IMR-90 (cell line): ENCODE data around the gene COL18A1. TPM values are rescaled to one million over a fixed set of nuclear protein-coding genes. Genes with fewer than 3 reads are reported as not detected.

ENCODE experiments used
- ATAC-seq: fragments of 200-7000 bp; cut with Tn5 transposase; 2 replicates; pipeline ENCODE4 v1.9.1; 2020; ENCODE audit warnings: low read depth, mild to moderate bottlenecking, moderate library complexity
- BruUV-seq: library from RNA; stranded (reverse); fragments of 400-500 nt; replicated peaks from 2 replicates; lab custom pipeline; 2021; lab: Mats Ljungman, UMichigan
- CTCF ChIA-PET: fragments of 300-600 bp; formaldehyde crosslinking; extraction: SDS; loops from one replicate; lab custom pipeline; 2021; ENCODE audit warnings: antibody characterized with exemption; lab: Yijun Ruan, JAX
- POLR2A ChIA-PET: fragments of 300-600 bp; sonication (Branson Sonifier 250); formaldehyde crosslinking; loops from one replicate; lab custom pipeline; 2022; ENCODE audit warnings: antibody characterized with exemption; ENCODE audit not compliant: unreplicated experiment; lab: Charles Lee
- DNase-seq: peaks from one replicate; pipeline ENCODE4 v3.0.0; 2013
- H2AFZ ChIP-seq: replicated peaks from 2 replicates; pipeline ENCODE3; 2013; ENCODE audit warnings: low read length, mild to moderate bottlenecking; ENCODE audit not compliant: poor library complexity
- H2AK5ac ChIP-seq: 2 replicates; pipeline ENCODE4 v1.6.1; 2013; ENCODE audit warnings: low read depth, low read length, inconsistent platforms
- H2AK9ac ChIP-seq: replicated peaks from 2 replicates; pipeline ENCODE3; 2013; ENCODE audit warnings: mild to moderate bottlenecking, low read depth, low read length, moderate library complexity; ENCODE audit not compliant: poor library complexity
- H2BK120ac ChIP-seq: 2 replicates; pipeline ENCODE4 v1.6.1; 2013; ENCODE audit warnings: low read depth, low read length, inconsistent platforms
- H2BK15ac ChIP-seq: 3 replicates; pipeline ENCODE4 v1.6.1; 2013; ENCODE audit warnings: low read depth, low read length, inconsistent platforms
- H2BK20ac ChIP-seq: 2 replicates; pipeline ENCODE4 v1.6.1; 2013; ENCODE audit warnings: low read depth, mild to moderate bottlenecking, inconsistent platforms, low read length, moderate library complexity
- H2BK5ac ChIP-seq: 2 replicates; pipeline ENCODE4 v1.6.1; 2013; ENCODE audit warnings: mild to moderate bottlenecking, low read depth, low read length, inconsistent platforms; ENCODE audit not compliant: poor library complexity, severe bottlenecking
- H3K14ac ChIP-seq: replicated peaks from 2 replicates; pipeline ENCODE4 v1.6.1; 2013; ENCODE audit warnings: low read depth, low read length, inconsistent platforms
- H3K18ac ChIP-seq: 2 replicates; pipeline ENCODE4 v1.6.1; 2013; ENCODE audit warnings: low read depth, low read length, control low read depth
- H3K23ac ChIP-seq: 2 replicates; pipeline ENCODE4 v1.6.1; 2013; ENCODE audit warnings: low read depth, low read length, inconsistent platforms
- H3K27ac ChIP-seq: 2 replicates; pipeline ENCODE4 v1.5.1; 2013; ENCODE audit warnings: mild to moderate bottlenecking, control low read depth, low read length; ENCODE audit not compliant: insufficient read depth
- H3K27me3 ChIP-seq: 2 replicates; pipeline ENCODE4 v1.6.1; 2013; ENCODE audit warnings: low read length; ENCODE audit not compliant: control insufficient read depth, insufficient read depth
- H3K36me3 ChIP-seq: 2 replicates; pipeline ENCODE4 v1.6.1; 2013; ENCODE audit warnings: low read length, mixed read lengths; ENCODE audit not compliant: control insufficient read depth, insufficient read depth
- H3K4ac ChIP-seq: 2 replicates; pipeline ENCODE4 v1.6.1; 2013; ENCODE audit warnings: low read depth, low read length, inconsistent platforms
- H3K4me1 ChIP-seq: 2 replicates; pipeline ENCODE4 v1.6.1; 2013; ENCODE audit warnings: low read length, mixed read lengths; ENCODE audit not compliant: control insufficient read depth, insufficient read depth
- H3K4me2 ChIP-seq: 2 replicates; pipeline ENCODE4 v1.6.1; 2013; ENCODE audit warnings: low read depth, mild to moderate bottlenecking, control low read depth, low read length, moderate library complexity
- H3K4me3 ChIP-seq: 2 replicates; pipeline ENCODE4 v1.5.1; 2013; ENCODE audit warnings: low read depth, mild to moderate bottlenecking, control low read depth, low read length, moderate library complexity; ENCODE audit not compliant: insufficient read depth
- H3K56ac ChIP-seq: 2 replicates; pipeline ENCODE4 v1.6.1; 2013; ENCODE audit warnings: low read length, inconsistent platforms; ENCODE audit not compliant: insufficient read depth; ENCODE audit errors: extremely low read depth
- H3K79me1 ChIP-seq, 2 experiments: 2 replicates each; pipeline ENCODE4 v1.6.1; 2013; ENCODE audit warnings: low read length in 2 of 2, inconsistent platforms in 1 of 2, low read depth in 1 of 2
- H3K9ac ChIP-seq: 2 replicates; pipeline ENCODE4 v1.6.1; 2013; ENCODE audit warnings: low read depth, low read length, control low read depth
- H3K9me1 ChIP-seq: 2 replicates; pipeline ENCODE4 v1.6.1; 2013; ENCODE audit warnings: low read length, inconsistent platforms; ENCODE audit not compliant: insufficient read depth
- H3K9me3 ChIP-seq: 2 replicates; pipeline ENCODE4 v1.6.1; 2013; ENCODE audit warnings: low read length; ENCODE audit not compliant: control insufficient read depth, insufficient read depth
- H4K20me1 ChIP-seq: 2 replicates; pipeline ENCODE4 v1.6.1; 2013; ENCODE audit warnings: low read length, inconsistent platforms; ENCODE audit not compliant: insufficient read depth
- H4K5ac ChIP-seq: 2 replicates; pipeline ENCODE4 v1.6.1; 2013; ENCODE audit warnings: mild to moderate bottlenecking, low read depth, low read length, control low read depth
- H4K8ac ChIP-seq, 2 experiments: 2 replicates each; pipeline ENCODE4 v1.6.1; 2013; ENCODE audit warnings: low read depth in 2 of 2, low read length in 2 of 2, control low read depth in 1 of 2, inconsistent platforms in 1 of 2
- H4K91ac ChIP-seq: 2 replicates; pipeline ENCODE4 v1.6.1; 2013; ENCODE audit warnings: low read depth, low read length, inconsistent platforms; ENCODE audit not compliant: insufficient read depth
- BHLHE40 ChIP-seq: fragments of 150-350 bp; IDR thresholded peaks from 2 replicates; pipeline ENCODE4 v1.6.1; 2016; ENCODE audit warnings: mild to moderate bottlenecking, low read depth, low read length
- SMC3 ChIP-seq: fragments of 150-350 bp; IDR thresholded peaks from 2 replicates; pipeline ENCODE4 v1.6.1; 2016; ENCODE audit warnings: low read depth, mild to moderate bottlenecking, antibody characterized with exemption, low read length, moderate library complexity
- WGBS, 2 experiments: methylation state at CpG; one replicate each; pipeline versions ENCODE4 v1.1.5 to v1.1.7; 2013; ENCODE audit warnings: missing lambda C conversion rate in 2 of 2; ENCODE audit not compliant: insufficient read length in 1 of 2; ENCODE audit errors: extremely low coverage in 2 of 2; 5-methylcytosine and 5-hydroxymethylcytosine counted together
- dilution Hi-C: fragments of 300-500 bp; cut with HindIII; formaldehyde crosslinking; loops from one replicate; pipeline ENCODE4 v1.14.3; 2018; ENCODE audit warnings: low sequenced_read_pairs; ENCODE audit not compliant: unreplicated experiment
- in situ Hi-C: fragments of 300-500 bp; cut with MboI; formaldehyde crosslinking; loops from 3 replicates; pipeline ENCODE4 v1.14.3; 2019; ENCODE audit warnings: low sequenced_read_pairs, inconsistent platforms, mixed read lengths
- intact Hi-C: fragments of 100-400 bp; cut with micrococcal nuclease; formaldehyde crosslinking; loops from 2 replicates; pipeline ENCODE4 v1.10.0; 2022
- polyA plus RNA-seq, 3 experiments: library from polyadenylated mRNA; depleted of rRNA; stranded (reverse); fragments of >200 nt; gene quantifications; 2 replicates each; pipeline ENCODE4 v1.2.3, GENCODE V29; 2012; ENCODE audit warnings: low replicate concordance in 1 of 3
- total RNA-seq: library from RNA; depleted of rRNA; stranded (reverse); fragments of >200 nt; gene quantifications from 2 replicates; pipeline ENCODE4 v1.2.3, GENCODE V29; 2012
- TF ChIP-seq, protein P1 (sequence below): fragments of 150-350 bp; IDR thresholded peaks from 2 replicates; pipeline ENCODE4 v1.6.1; 2017; ENCODE audit warnings: mild to moderate bottlenecking, antibody characterized with exemption, low read length, low read depth
- TF ChIP-seq, protein P2 (sequence below): conservative IDR thresholded peaks from 2 replicates; pipeline ENCODE4 v1.5.1; 2012; ENCODE audit warnings: mild to moderate bottlenecking, low read depth, low read length, improper control_type of control experiment

The COL18A1 gene
- total and polyA plus RNA-seq, 2 of the 4 experiments (the other 2 are of a cell fraction) = 4.3 to 46.7 TPM

DNA sequence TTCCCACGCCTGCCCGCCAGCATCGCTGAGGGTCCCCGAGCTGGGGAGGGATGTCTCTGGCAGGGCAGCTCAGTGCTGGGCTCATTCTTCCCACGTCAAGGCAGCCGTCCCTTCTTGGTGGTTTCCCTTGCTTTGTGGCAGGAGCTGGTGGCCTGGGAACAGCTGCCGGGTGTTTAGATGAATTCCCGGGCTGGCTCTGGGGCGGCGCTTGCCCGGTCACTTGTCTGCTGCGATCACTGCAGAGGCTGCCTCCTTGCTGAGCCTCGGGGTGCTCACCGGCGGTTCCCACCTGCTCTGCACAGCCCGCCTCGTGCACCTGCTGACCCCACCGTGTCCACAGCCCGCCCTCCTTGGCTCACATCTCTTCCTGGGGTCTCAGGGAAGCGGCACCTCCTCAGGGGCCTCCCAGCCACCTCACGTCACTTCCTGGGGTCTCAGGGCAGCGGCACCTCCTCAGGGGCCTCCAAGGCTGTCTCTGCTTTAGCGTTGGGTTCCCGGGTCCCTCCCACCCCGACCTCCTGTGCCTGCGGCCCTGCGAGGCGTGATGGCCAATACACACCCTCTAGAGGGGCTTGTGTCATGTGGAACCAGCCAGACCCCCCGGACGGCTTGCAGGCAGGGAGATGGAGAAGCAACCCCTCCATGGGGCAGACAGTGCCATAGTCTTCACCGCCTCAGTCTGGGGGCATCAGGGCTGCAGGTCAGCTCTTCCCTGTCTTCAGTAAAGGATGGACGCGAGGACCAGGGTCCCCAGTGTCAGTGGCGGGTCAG, 13.5 kb downstream of the COL18A1 start:
- ChIA-PET CTCF (no interaction called here), POLR2A (no interaction called here)
- DNase-seq (no peak), ATAC-seq (no peak)
- H3K56ac ChIP-seq = no peak overlapping the region
- H3K4me3 ChIP-seq = no peak overlapping the region
- no peak overlapping the region for H2BK120ac ChIP-seq
- no peak overlapping the region for H3K4ac ChIP-seq
- no peak overlapping the region for H3K9ac ChIP-seq
- no peak overlapping the region for H2BK15ac ChIP-seq
- H4K91ac ChIP-seq = no peak overlapping the region
- no peak overlapping the region for H4K5ac ChIP-seq
- H3K9me3 ChIP-seq = no peaks in the 10 kb centered on the region
- H3K4me2 ChIP-seq = no peak overlapping the region
- in situ Hi-C loops = no loop called here
- dilution Hi-C loops = no loop called here
- peak overlapping the region; percentile 38 for H2AFZ ChIP-seq
- no peak overlapping the region for H2BK5ac ChIP-seq
- H2AK9ac ChIP-seq = no peak overlapping the region
- TF ChIP-seq SMC3 (no peak), BHLHE40 (no peak)
- TF ChIP-seq, protein P1, sequence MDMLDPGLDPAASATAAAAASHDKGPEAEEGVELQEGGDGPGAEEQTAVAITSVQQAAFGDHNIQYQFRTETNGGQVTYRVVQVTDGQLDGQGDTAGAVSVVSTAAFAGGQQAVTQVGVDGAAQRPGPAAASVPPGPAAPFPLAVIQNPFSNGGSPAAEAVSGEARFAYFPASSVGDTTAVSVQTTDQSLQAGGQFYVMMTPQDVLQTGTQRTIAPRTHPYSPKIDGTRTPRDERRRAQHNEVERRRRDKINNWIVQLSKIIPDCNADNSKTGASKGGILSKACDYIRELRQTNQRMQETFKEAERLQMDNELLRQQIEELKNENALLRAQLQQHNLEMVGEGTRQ = no peak
- TF ChIP-seq, protein P2, sequence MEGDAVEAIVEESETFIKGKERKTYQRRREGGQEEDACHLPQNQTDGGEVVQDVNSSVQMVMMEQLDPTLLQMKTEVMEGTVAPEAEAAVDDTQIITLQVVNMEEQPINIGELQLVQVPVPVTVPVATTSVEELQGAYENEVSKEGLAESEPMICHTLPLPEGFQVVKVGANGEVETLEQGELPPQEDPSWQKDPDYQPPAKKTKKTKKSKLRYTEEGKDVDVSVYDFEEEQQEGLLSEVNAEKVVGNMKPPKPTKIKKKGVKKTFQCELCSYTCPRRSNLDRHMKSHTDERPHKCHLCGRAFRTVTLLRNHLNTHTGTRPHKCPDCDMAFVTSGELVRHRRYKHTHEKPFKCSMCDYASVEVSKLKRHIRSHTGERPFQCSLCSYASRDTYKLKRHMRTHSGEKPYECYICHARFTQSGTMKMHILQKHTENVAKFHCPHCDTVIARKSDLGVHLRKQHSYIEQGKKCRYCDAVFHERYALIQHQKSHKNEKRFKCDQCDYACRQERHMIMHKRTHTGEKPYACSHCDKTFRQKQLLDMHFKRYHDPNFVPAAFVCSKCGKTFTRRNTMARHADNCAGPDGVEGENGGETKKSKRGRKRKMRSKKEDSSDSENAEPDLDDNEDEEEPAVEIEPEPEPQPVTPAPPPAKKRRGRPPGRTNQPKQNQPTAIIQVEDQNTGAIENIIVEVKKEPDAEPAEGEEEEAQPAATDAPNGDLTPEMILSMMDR = no peak
- peaks cover 15 to 89% of the 10 kb centered on the region in 2 experiments for H3K79me1 ChIP-seq
- 65% methylated on average over 18 of the region's 34 CpGs; no CpG with 5 or more reads in 1 of the 2 experiments for WGBS, 2 experiments
- no peak overlapping the region for H3K18ac ChIP-seq
- intact Hi-C loops = no loop called here
- peaks cover 91% of the 10 kb centered on the region for H4K20me1 ChIP-seq
- no peak overlapping the region for H3K27ac ChIP-seq
- H4K8ac ChIP-seq = no peak overlapping the region
- H3K4me1 ChIP-seq = peaks cover 2% of the 10 kb centered on the region; the same call in 1 of the 2 replicates
- no TSS peak for BruUV-seq
- H2AK5ac ChIP-seq = peak overlapping the region; percentile 70; the same call in 1 of the 2 replicates
- H3K9me1 ChIP-seq = peaks cover 15% of the 10 kb centered on the region
- peaks cover 13% of the 10 kb centered on the region for H3K36me3 ChIP-seq
- no peak overlapping the region for H3K23ac ChIP-seq
- H3K27me3 ChIP-seq = no peaks in the 10 kb centered on the region
- H3K14ac ChIP-seq = no peak overlapping the region
- H2BK20ac ChIP-seq = no peak overlapping the region
